HG03469 (cell line): ENCODE results near the gene RBM34.

ENCODE experiments used
- ATAC-seq: cut with Tn5 transposase; IDR thresholded peaks from one replicate; pipeline ENCODE4 v1.9.1; 2021; ENCODE audit warnings: mild to moderate bottlenecking, moderate library complexity, moderate number of reproducible peaks; ENCODE audit not compliant: unreplicated experiment

RBM34 gene

GRCh38 chr1:235156740-235157139 lies 4.3 kb downstream of the RBM34 start:
- ATAC-seq, result no peak

GRCh38 chr1:235156265-235156664 lies 4.8 kb downstream of the RBM34 start:
- no peak for ATAC-seq

GRCh38 chr1:235152235-235152634 lies 8.8 kb downstream of the RBM34 start:
- no peak for ATAC-seq

GRCh38 chr1:235151033-235151432 lies 10.0 kb downstream of the RBM34 start:
- no peak for ATAC-seq

- ATAC-seq, result no peak
Observed at GRCh38 chr1:235149824-235150223, 11.2 kb downstream of the RBM34 start.

GRCh38 chr1:235147269-235147668 lies 13.8 kb downstream of the RBM34 start:
- no peak for ATAC-seq

- no peak for ATAC-seq
Observed at GRCh38 chr1:235145639-235146038, 15.4 kb downstream of the RBM34 start.

- ATAC-seq, result no peak
Observed at GRCh38 chr1:235142991-235143390, 18.1 kb downstream of the RBM34 start.

- ATAC-seq, result no peak
Observed at GRCh38 chr1:235139315-235139714, 21.7 kb downstream of the RBM34 start.

- no peak for ATAC-seq
Observed at GRCh38 chr1:235138821-235139220, 22.2 kb downstream of the RBM34 start.

- ATAC-seq, result no peak
Observed at GRCh38 chr1:235136111-235136510, 24.9 kb downstream of the RBM34 start.

- no peak for ATAC-seq
Observed at GRCh38 chr1:235134171-235134570, 26.9 kb downstream of the RBM34 start.

- ATAC-seq, result no peak
Observed at GRCh38 chr1:235133086-235133485, 28.0 kb downstream of the RBM34 start.

GRCh38 chr1:235131961-235132360 lies 29.1 kb downstream of the RBM34 start:
- ATAC-seq, result no peak

GRCh38 chr1:235130766-235131270 lies 30.2 kb downstream of the RBM34 start:
- ATAC-seq, result no peak

GRCh38 chr1:235129774-235130570 lies 31.1 kb downstream of the RBM34 start:
- ATAC-seq, result no peak

- ATAC-seq, result peak; percentile 89
Observed at GRCh38 chr1:235128456-235129328, 32.4 kb downstream of the RBM34 start, which contains the start of gene TOMM20. Gene TOMM20, minus strand, starts transcription at chr1:235128837. Its CDS starts 122 bp downstream, at chr1:235128715.

- no peak for ATAC-seq
Observed at GRCh38 chr1:235127732-235128455, 33.2 kb downstream of the RBM34 start.

GRCh38 chr1:235127203-235127602 lies 33.8 kb downstream of the RBM34 start:
- ATAC-seq, result no peak

- ATAC-seq, result no peak
Observed at GRCh38 chr1:235124665-235125064, 36.4 kb downstream of the RBM34 start.

GRCh38 chr1:235124111-235124510 lies 36.9 kb downstream of the RBM34 start:
- no peak for ATAC-seq
